Stimulated activated CD8-positive, alpha-beta memory T cell treated with anti-CD3 and anti-CD28 coated beads, Interleukin-15, amount 100 ng/mL, for 24 hours (primary cell): ENCODE measurements around the gene TRH.
"Not testable (repeated sequence)": the region's sequence is repeated elsewhere in the genome, so short reads cannot be mapped to it uniquely, and the experiment has no call there.

Source experiments
- DNase-seq: peaks from one replicate; pipeline ENCODE4 v3.0.0-alpha.2; 2020; ENCODE audit warnings: low read depth

The TRH gene

DNA sequence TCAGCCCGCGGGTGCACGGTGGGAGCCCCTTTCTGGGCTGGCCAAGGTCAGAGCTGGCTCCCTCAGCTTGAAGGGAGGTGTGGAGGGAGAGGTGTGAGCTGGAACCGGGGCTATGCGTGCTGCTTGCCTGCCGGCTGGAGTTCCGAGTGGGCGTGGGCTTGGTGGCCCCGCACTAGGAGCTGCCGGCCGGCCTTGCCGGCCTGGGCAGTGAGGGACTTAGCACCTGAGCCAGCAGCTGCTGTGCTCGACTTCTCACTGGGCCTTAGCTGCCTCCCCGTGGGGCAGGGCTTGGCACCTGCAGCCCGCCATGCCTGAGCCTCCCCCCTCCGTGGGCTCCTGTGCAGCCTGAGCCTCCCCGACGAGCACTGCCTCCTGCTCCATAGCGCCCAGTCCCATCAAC is 36.0 kb downstream of the TRH start:
- no peak for DNase-seq

- not testable (repeated sequence) for DNase-seq
Measured at GRCh38 chr3:130012108-130012507, 37.6 kb downstream of the TRH start.

DNA sequence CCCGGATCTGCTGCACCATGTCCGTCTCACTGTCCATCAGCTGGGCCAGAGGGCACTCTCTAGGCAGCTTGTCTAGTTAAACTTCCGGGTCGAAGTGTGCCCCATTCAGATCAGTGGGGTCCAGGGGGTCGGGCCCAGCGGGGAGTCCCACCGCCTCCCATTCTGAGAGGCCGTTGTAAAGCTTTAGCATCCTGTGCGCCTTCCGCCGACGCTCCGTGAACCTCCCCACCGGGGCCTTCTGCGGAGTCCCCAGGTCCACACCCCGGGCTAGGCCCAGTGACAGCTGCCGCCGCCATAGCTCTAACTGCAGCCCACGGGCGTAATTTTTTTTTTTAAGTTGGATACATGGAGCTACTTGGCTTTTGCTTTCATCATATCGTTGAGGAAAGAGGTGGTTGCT is 38.7 kb downstream of the TRH start:
- DNase-seq: not testable (repeated sequence)

GRCh38 chr3:130014526-130014925 is 40.0 kb downstream of the TRH start:
- no peak for DNase-seq

DNA sequence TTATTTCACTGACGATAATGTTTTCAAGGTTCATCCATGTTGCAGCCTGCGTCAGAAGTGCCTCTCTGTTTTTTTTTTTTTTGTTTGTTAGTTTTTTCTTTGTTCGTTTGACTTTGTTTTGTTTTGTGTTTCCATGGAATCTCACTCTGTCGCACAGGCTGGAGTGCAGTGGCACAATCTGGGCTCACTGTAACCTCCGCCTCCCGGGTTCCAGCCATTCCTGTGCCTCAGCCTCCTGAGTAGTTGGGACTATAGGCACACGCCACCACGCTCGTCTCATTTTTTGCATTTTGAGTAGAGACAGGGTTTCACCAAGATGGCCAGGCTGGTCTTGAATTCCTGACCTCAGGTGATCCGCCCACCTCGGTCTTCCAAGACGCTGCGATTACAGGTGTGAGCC is 43.1 kb downstream of the TRH start:
- DNase-seq: not testable (repeated sequence)

DNA sequence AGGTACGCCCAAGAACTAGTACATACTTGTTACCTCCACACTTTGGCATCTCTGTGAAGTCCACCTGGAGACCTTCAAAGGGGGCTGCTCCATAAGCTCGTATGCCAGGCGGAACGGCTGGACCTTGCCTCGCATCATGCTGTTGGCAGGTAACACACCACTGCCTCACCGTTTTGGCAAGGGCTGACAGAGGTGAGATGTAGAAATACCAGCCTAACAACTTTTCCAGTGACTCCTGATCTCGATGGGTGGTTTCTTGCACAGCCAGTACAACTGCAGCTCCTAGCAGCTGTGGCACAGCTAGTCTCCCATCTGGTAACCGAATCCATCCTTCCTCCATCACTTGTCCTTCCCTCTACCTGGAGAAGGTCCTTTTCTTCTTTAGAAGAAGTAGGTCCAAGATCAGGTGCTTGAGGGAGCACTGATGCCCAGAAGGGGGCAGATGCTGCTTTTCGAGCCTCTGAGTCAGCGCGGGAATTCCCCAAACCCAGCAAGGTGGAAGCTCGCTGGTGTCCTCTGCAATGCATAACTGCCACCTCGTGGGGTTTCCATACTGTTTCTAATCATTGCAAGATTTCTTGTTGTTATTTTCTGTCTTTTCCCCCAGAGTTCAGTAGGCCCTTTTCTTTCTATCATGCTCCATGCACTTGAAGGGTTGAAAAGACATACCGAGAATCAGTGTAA is 51.8 kb downstream of the TRH start:
- not testable (repeated sequence) for DNase-seq

GRCh38 chr3:130027437-130027836 is 52.9 kb downstream of the TRH start:
- not testable (repeated sequence) for DNase-seq
